SIG-M5 (cell line): Measurements from ENCODE around the gene PI4K2A.

ENCODE experiments used
- DNase-seq: peaks from one replicate; lab custom pipeline; 2025; lab: John Stamatoyannopoulos, UW

Gene PI4K2A

DNA sequence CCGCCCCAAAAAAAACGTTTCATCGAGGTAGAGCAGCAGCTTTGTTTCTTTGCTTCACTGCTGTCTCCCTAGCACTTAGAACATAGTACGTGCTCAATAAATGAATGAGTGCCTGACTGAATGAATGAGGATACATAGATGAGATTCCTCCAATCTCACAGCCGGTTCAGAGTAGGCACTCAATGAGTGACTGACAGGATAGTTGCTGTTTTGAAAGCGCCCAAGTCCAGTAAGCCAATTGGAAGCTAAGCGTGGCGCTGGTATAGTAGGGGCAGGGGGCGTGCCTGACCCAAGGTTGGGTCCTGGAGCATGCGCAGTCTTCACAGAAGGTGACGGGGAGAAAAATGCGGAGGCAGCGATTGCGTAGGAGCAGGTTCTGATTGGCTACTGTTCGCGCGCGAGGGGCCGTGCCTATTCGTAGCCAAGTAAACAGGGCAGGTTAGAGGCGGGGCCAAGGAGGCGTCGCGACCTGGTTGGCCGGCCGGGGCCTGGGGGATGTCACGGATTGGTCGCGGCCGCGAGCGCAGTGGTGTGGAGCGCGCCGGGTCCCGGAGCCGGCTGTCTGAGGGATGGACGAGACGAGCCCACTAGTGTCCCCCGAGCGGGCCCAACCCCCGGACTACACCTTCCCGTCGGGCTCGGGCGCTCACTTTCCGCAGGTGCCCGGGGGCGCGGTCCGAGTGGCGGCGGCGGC is at the start of gene PI4K2A:
PI4K2A (plus strand) TSS at position 498 of the 694 bp plus-strand sequence; CDS start at position 570, 72 bp downstream.
- peak; percentile 77 for DNase-seq

DNA sequence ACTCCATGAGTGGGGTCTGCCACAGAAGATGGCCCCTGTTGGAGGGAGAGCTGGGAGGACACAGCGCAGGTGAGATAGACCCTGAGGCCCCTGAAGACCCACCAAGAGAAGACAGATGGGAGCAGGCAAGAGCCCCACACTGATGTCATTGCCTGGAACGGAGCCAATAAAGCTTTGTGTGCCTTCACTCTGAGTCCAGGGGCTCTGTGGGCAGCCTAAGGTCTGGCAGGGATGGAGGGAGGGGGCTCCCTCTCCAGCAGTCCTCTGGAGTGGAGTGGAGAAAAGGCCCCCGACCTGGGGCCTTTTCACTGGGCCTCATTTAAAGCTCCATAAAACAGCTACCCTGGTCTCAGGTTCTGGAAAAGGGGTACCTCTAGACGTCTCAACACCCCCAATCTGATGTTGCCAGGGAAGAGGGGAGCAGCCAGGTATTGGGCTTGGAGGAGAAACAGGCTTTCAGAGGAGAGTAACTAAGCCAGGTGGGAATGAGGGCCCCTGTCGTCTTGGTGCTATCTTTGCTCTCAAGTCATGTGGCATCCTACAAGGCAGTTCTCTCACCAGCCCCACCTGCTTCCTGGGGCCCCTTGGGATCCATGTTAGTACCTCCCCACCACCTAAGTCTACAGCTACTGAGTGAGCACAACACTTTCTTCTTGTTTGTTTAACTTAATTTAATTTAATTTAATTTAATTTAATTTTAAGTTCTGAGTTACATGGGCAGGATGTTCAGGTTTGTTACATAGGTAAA is 49.5 kb upstream of the PI4K2A start:
- no peak for DNase-seq

DNA sequence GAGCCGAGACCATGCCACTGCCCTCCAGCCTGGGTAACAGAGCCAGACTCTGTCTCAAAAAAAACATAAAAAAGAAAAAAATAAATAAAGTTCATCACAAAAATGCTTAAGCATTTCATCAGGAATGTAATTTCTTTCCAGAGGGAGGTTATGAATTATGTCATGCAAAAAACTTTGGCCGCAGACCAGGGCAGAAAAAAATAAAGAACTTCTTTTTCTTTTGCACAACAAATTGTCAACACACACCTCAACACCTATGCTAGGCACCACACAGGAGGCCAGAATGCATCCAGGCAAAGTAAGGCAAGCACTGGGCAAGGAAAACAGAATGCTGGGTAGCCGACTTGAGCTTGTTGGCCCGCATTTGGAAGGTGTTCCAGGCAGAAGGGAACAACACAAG is 47.0 kb upstream of the PI4K2A start:
- DNase-seq = no peak

DNA sequence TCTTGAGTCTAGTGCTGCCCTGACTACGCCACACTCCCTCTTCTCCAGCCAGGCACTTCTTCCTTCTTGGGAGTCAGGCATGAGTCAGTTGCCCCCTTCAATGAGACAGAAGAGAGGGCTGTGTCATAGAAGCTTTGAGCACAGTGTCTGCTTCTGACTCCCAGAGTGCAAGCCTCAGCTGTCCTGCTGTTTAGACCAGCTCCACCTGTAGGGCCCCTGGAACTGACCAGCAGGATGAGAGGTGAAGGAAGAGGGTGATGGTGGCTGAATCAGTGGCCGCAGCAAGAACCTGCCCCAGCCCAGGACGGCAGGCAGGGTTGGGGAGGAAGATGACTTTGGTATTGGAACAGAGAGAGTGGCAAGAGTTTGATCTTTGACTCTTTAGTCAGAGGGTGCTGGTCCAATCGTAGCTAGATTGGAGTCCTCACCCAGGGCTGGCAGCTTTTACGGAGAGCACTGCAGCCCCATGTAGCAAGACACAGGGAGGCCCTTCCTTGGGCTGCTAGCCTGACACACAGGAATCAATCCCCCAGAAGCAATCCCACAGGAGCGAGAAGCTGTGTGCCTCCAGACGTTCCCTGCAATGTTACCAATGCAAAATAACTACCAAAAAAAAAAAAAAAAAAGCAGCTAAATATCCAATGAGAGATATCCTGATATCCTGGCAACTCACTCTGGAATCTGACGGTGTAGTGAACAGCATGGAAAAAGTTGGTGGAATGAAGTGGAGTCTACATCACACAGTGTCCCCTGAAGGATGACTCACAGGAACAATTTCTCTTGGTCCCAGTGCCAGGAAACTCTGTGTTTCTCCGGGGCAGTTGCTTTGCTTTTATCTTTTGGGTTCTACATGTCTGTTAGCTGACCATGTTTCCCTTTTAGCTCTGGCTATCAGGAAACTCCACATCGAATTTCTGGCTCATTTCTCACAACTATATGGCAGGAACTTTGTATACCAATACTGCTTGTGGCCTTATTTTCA is 44.1 kb upstream of the PI4K2A start:
- no peak for DNase-seq

DNA sequence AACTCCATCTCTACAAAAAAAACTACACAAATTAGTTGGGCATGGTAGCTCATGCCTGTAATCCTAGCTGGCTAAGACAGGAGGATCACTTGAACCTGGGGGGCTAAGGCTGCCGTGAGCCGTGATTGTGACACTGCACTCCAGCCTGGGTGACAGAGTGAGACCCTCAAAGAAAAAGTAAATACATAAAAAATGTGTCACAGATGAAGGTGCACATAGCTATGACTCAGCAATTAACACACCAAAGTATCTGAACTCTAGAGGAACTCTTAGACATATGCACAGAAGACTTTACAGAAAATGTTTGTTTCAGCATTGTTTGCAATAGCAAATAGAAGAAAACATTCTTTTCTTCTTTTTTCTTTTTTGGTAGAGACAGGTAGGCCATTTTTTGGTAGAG is 42.7 kb upstream of the PI4K2A start:
- DNase-seq = no peak

DNA sequence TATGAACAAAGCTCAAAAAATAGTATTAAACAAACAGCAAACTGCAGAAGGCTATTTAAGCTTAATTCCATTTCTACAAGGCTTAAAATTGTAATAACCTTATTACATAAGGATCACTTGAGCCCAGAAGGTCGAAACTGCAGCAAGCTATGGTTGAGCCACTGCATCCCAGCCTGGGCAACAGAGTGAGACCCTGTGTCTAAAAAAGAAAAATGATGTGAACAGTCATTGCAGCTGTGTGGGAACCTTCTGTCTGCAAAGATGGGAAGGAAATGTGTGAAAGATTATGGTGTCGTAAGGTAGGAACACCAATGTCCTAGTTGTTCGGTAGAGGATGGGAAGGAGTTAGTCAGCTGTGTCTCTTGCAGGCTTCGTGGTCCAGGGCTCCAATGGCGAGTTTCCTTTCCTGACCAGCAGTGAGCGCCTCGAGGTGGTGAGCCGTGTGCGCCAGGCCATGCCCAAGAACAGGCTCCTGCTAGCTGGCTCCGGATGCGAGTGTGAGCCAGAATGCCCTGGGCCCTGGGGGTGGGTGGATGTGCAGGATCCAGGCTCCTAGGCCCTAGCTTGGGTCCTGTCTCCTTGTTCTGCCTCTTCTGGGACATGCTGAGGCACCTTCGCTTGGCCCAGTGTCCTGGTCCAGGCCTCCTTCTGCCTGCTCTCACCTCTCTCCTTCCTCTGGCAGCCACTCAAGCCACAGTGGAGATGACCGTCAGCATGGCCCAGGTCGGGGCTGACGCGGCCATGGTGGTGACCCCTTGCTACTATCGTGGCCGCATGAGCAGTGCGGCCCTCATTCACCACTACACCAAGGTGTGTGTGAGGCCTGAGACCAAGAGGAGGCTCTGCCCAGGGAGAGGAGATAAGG is 41.8 kb upstream of the PI4K2A start:
- no peak for DNase-seq

DNA sequence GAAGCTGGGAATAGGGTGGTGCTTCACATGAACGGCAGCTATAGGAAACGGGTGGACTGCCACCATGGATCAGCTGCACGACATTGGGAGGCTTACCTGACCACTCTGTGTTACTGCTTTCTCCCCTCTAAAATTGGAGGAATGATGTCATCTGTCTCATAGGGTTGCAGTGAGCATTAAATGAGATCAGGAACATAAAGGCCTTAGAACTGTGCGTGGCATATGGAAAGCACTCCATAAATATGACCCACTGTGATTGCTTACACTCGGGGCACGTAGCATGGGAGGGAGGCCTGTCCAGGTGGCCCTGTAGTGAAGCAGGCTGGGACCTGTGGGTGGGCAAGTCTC is 41.2 kb upstream of the PI4K2A start:
- DNase-seq = no peak

DNA sequence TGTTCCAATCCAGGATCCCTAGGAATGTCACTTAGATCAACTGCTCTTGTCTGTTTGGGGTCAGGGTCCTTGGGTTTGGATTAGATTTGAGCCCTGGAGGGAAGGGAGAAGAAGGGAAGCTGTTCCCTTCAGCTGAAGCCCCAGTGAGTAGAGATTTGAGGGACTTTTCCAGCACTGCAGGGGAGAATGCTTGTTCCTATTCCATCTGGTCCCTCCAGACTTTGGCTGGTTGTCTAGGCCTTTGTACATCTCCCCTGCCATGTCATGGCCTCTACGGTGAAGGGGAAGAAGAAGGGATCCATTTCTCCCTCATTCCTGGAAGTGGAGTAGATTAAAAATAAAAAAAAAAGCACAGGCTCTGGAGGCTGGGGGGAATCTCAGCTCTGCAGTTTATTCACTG is 39.9 kb upstream of the PI4K2A start:
- DNase-seq = no peak

DNA sequence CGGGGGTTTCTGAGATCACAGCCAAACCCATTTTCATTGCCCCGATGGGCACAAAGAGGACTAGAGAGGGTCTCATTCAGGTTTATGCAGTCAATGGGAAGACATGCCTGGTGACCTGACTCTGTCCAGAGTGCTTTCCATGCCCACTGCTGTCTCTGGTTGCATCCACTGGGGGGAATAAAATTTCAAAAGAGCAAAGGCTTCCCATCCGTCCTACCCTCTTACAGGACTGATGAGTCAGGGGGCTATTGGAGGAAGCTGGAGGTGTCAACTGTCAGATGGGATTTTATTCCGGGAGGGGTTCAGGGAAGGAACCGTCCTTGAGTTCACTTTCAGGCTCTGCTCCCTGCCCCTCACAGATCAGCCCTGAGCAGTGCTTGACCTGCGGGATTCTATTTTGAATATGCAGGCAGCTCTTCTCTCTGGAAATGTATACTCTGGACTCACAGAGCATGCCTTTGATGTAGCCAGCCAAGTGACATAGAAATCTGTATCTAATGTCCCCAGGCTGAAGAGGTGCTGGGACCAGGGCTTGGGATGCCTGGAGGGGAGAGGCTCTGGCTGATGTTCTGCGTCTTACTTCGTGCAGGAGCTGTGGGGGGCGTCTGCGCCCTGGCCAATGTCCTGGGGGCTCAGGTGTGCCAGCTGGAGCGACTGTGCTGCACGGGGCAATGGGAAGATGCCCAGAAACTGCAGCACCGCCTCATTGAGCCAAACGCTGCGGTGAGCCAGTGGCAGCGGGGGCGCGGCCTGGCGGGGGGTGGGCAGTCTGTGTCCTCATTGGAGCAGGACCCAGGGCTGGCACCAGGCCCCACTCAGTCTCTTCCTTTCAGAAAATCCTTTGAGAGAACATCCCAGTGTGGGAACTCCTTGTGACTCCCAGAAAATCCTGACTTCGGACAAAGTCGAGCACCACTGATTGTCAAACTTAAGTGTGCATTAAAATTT is 38.9 kb upstream of the PI4K2A start:
- DNase-seq = no peak

DNA sequence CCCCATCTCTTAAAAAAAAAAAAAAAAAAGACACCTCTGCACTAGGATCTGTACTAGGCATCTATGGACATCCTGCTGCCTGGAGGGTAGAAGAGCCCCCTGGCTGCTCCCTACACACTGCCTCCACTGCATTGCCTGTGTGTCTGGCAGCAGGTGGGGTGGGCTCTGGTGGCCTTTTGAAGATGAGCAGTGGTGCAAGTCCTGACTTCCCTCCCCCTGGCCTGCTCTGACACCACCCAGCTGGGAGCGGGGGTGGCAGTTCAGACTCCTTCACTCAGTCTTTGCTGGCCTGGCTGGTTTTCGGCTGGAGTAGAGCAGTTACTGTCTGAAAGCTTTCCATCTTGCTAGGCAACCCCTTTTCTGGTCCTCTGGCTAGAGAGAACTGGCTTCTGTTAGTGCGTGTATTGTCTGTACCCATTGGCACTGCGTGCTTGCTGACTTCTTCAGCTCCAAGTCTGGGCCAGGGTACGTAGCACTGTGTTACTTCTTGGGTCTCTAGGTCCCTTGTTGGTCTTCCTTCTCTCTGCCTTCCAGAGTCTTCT is 33.3 kb upstream of the PI4K2A start:
- no peak for DNase-seq

DNA sequence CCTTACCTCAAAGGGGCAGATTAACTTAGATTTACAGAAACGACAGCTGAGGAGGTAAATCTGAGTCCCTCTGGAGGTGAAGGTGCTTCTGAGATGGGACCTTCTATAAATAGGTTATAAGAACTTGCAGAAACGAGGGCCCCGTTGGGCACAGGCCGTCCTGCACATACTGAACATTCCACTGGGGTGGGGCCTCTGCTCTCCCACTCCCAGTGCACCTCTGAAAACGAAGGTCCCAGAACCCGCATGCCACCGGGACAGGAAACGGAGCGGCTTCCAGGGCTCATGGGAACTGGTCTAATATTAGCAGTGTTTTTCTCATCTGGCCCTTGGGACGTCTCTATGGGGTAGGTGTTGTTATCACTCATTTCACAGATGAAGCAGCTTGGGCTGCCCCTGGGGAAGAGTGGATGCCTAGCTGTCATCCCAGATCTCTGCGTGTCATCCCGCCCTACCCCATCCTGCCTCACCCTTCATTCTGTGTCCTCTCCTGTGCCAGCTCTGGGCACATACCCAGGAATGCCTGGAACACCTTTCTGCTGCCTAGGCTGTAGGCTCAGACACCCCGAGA is 31.4 kb upstream of the PI4K2A start:
- DNase-seq = no peak

DNA sequence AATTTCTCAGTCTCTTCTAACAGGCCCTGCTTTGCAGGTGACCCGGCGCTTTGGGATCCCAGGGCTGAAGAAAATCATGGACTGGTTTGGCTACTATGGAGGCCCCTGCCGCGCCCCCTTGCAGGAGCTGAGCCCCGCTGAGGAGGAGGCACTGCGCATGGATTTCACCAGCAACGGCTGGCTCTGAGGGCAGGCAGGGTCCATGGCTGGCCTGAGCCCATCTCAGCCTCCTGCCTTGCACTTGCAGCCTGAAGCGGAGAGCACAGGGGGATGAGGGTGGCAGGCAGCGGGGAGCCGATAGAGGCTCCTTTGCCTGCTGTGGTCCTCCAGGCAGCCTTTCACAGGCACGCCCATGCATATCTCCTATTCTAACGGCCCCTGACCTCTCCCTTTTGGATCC is 29.0 kb upstream of the PI4K2A start:
- no peak for DNase-seq

DNA sequence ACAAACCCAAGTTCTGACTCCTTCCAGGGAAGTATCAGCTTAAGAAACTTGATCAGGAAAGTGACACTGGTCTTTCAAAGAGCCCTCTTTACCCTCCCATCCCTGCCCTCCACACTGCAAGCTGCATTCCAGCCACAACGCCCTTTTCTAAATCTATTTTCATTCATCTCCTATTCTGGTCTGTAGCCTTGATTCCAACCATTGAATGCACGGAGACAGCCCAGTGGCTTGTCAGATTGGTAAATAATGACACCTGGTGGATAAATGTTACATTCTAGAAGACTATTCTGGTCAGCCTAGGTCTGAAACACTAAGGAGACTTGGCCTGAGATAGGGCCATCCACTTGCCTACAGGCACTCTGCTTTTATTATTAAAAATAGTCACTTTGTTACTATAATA is 28.1 kb upstream of the PI4K2A start:
- no peak for DNase-seq

DNA sequence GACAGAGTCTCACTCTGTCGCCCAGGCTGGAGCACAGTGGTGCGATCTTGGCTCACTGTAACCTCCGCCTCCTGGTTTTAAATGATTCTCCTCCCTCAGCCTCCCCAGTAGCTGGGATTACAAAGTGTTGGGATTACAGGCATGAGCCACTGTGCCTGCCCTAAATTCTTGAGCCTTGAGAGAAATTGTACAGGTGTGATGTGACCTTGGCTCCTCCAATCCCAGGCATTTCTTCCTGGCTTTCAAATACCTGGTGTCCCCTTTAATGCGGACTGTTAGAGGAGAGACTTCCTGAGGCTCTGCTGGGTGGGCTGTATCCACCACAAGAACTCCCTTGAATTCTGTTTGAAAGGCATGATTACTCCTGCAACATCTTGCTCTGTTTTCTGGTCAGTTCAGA is 22.2 kb upstream of the PI4K2A start:
- no peak for DNase-seq

DNA sequence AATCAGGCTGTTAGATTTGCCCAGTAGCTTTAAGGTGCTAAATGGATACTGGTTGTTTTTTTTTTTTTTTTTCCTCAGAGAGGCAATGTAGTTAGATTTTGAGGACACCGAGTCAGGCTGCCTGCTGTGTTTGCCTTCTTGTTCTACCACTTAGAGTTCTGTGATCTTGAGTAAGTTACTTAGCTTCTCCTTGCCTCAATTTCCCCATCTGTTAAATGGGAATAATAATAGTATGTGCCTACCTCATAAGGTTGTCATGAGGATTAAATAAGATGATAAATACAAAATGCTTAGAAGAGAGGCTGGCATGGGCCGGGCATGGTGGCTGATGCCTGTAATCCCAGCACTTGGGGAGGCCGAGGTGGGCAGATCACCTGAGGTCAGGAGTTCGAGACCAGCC is 21.7 kb upstream of the PI4K2A start:
- DNase-seq = no peak

DNA sequence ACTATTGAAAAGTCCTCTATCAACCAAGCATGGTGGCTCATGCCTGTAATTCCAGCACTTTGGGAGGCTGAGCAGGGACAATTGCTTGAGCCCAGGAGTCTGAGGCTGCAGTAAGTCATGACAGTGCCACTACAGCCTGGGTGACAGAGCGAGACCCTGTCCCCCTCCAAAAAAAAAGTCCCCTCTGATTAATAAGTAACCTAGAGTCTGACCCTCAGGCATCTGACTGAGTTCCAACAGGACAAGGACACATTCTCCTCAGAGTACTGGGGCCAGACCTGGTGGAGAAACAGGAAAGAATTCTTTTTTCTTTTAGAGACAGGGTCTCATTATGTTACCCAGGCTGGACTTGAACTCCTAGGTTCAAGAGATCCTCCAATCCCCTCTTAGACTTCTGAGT is 17.2 kb upstream of the PI4K2A start:
- DNase-seq = no peak

DNA sequence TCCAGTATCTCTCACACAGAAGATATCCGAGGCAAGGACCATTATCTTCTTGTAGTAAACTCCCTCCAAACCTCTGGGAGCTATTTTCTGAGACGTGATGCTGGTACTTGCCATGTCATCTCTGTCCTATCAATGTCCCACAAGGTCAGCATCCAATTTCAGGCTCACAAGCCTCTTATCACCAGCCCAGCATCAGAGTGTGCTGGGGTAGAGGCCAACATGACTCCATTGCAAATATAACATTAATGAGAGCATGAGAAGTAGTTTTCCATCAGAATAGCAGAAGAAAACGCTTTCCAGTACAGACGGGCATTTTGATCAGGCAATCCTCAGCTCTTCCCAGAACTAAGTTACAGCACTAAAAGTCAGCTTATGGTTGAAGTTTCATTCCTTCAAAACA is 12.7 kb upstream of the PI4K2A start:
- no peak for DNase-seq

DNA sequence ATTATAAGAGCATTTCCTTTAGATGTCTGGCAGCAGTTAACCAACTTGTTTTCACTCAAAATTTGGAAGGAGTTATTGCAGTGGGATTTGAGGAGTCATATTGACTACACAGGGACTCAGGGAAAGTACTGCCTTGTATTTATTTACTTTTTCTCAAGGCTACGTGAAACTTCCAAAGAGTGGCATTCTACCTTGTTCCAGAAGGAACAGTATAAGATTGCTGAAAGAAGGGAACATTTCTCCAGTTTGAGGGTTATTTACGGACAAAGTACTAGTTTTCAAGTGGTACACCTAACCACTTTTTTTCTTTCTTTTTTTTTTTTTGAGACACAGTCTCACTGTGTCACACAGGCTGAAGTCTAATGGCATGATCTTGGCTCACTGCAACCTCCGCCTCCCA is 12.2 kb upstream of the PI4K2A start:
- no peak for DNase-seq

DNA sequence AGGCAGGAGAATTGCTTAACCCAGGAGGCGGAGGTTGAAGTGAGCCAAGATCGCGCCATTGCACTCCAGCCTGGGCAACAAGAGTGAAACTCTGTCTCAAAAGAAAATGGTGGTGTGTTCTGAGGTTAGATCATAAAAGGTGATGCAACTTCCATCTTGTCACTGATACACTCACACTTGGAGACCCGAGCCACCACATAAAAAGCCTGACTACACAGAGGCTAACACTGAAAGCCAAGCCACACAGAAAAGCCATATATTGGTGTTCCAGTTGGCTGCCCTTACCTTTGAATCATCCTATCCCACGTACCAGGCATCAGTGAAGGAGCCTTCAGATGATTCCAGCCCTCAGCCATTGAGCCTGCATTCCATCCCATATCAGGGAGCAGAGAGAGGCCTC is 11.2 kb upstream of the PI4K2A start:
- DNase-seq = no peak

DNA sequence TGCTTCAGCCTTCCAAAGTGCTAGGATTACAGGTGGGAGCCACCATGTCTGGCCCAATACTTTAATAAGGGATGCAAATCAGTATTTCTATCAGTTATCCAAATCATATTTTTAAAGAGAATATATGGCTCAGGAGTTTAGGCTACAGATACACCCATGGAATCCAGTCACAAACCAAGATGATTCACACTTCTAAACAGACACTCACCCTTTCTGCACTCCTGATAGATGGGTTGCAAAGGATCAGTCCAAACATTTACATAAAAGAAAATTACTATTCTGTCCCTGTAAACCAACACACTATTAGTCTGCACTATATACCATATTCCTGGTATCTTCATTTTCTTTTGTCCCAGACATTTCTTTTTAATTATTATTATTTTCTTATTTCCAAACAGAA is 9.4 kb upstream of the PI4K2A start:
- no peak for DNase-seq
